Vagina (tissue), 2 donors: Measurements from ENCODE around the gene TANGO6.

ENCODE experiments used
- CTCF ChIP-seq, 3 experiments: fragments of 450-650 bp in 2 of 3; fragments of 200-600 bp in 1 of 3; sonication (generic) in 1 of 3; IDR thresholded peaks; one replicate each; pipeline ENCODE4 v1.5.1; 2017 to 2019; ENCODE audit warnings: antibody characterized with exemption in 3 of 3, mild to moderate bottlenecking in 2 of 3, moderate library complexity in 2 of 3
- POLR2AphosphoS5 ChIP-seq, 2 donors: sonication (generic); formaldehyde crosslinking; IDR thresholded peaks; one replicate each; pipeline ENCODE4 v1.9.0; 2017; ENCODE audit warnings: antibody characterized with exemption in 2 of 2, mild to moderate bottlenecking in 2 of 2, low read depth in 1 of 2; ENCODE audit not compliant: insufficient read depth in 1 of 2

DNA sequence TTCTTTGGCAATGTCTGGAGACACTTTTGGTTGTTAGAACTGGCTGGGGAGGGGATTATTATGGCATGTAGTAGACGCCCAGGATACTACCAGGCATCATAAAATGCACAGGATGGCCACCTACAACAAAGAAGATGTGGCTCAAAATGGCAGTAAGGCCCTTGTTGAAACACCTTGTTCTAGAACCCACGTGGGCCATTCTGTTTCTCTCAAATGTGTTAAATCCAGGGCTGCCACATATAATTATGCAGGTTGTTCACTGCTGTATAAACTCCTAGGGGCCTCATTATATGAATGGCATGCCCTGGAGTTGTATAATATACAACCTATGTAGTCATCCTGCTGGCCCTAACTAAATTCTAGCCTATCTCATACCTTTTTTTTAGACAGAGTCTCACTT, 138.6 kb downstream of the TANGO6 start:
- TF ChIP-seq CTCF (IDR thresholded peaks at IDR 0.05), result no peak
- no peak for TF ChIP-seq POLR2AphosphoS5 (IDR thresholded peaks at IDR 0.05; ENCODE audit: insufficient read depth in 1 of 2, low read depth in 1 of 2)
